GM23338 (cell line): ENCODE measurements around the gene ITPRID2. TPM values are rescaled to one million over a fixed set of nuclear protein-coding genes. Genes with fewer than 3 reads are reported as not detected.

Source experiments
- ATAC-seq: fragments of 200-7000 bp; cut with Tn5 transposase; 3 replicates; pipeline ENCODE4 v1.9.1; 2020
- DNase-seq: peaks from one replicate; pipeline ENCODE4 v3.0.0-alpha.2; 2015; ENCODE audit warnings: low spot score
- H2AFZ ChIP-seq: fragments of 200-600 bp; sonication (generic); 2 replicates; pipeline ENCODE4 v1.8.0; 2016; ENCODE audit warnings: antibody characterized with exemption, mild to moderate bottlenecking, moderate library complexity
- H3F3A ChIP-seq: fragments of 200-600 bp; sonication (generic); replicated peaks from 2 replicates; pipeline ENCODE4 v1.8.0; 2017; ENCODE audit warnings: antibody characterized with exemption, mixed run types, low read depth
- H3K27ac ChIP-seq: fragments of 200-600 bp; sonication (generic); 2 replicates; pipeline ENCODE4 v1.6.1; 2016; ENCODE audit warnings: low read depth
- H3K27me3 ChIP-seq: fragments of 200-600 bp; sonication (generic); 2 replicates; pipeline ENCODE4 v1.8.0; 2016; ENCODE audit warnings: mild to moderate bottlenecking, mixed run types, moderate library complexity; ENCODE audit not compliant: insufficient read depth
- H3K36me3 ChIP-seq: fragments of 200-600 bp; sonication (generic); 2 replicates; pipeline ENCODE4 v1.8.0; 2016; ENCODE audit warnings: mild to moderate bottlenecking; ENCODE audit not compliant: insufficient read depth
- H3K4me1 ChIP-seq: fragments of 200-600 bp; sonication (generic); 2 replicates; pipeline ENCODE4 v1.8.0; 2016; ENCODE audit warnings: mild to moderate bottlenecking, moderate library complexity; ENCODE audit not compliant: insufficient read depth
- H3K4me2 ChIP-seq: fragments of 200-600 bp; sonication (generic); 2 replicates; pipeline ENCODE4 v1.7.1; 2017; ENCODE audit warnings: mixed run types
- H3K4me3 ChIP-seq: fragments of 200-600 bp; sonication (generic); 2 replicates; pipeline ENCODE4 v1.6.1; 2016; ENCODE audit warnings: mixed run types
- H3K79me2 ChIP-seq: fragments of 200-600 bp; sonication (generic); replicated peaks from 2 replicates; pipeline ENCODE4 v1.8.0; 2017; ENCODE audit warnings: mild to moderate bottlenecking; ENCODE audit not compliant: insufficient read depth
- H3K9me2 ChIP-seq: fragments of 200-600 bp; sonication (generic); 2 replicates; pipeline ENCODE4 v1.8.0; 2017; ENCODE audit not compliant: insufficient read depth
- H4K20me1 ChIP-seq: fragments of 200-600 bp; sonication (generic); replicated peaks from 2 replicates; pipeline ENCODE4 v1.8.0; 2017; ENCODE audit warnings: mild to moderate bottlenecking; ENCODE audit not compliant: insufficient read depth
- H3K27ac Mint-ChIP-seq: 2 replicates; pipeline ENCODE4 v1.8.0; 2020; ENCODE audit warnings: inconsistent platforms, mild to moderate bottlenecking, moderate library complexity, mixed read lengths
- H3K27me3 Mint-ChIP-seq: 3 replicates; pipeline ENCODE4 v1.8.0; 2022; ENCODE audit warnings: low read depth, mild to moderate bottlenecking, moderate library complexity, mixed read lengths, inconsistent platforms; ENCODE audit not compliant: insufficient read depth, poor library complexity
- H3K36me3 Mint-ChIP-seq: 3 replicates; pipeline ENCODE4 v1.8.0; 2021; ENCODE audit warnings: low read depth, mild to moderate bottlenecking, inconsistent platforms, moderate library complexity, mixed read lengths
- H3K4me1 Mint-ChIP-seq: 3 replicates; pipeline ENCODE4 v1.8.0; 2020; ENCODE audit warnings: mild to moderate bottlenecking, inconsistent platforms, mixed read lengths
- H3K4me3 Mint-ChIP-seq: 3 replicates; pipeline ENCODE4 v1.8.0; 2021; ENCODE audit warnings: moderate library complexity, mild to moderate bottlenecking, inconsistent platforms, mixed read lengths
- H3K9me3 Mint-ChIP-seq: 3 replicates; pipeline ENCODE4 v1.8.0; 2020; ENCODE audit warnings: moderate library complexity, mild to moderate bottlenecking, inconsistent platforms, mixed read lengths
- CREB1 ChIP-seq: fragments of 250-450 bp; sonication (Bioruptor Pico); IDR thresholded peaks from 2 replicates; pipeline ENCODE4 v1.5.0; 2020; ENCODE audit warnings: low read depth, mild to moderate bottlenecking, moderate library complexity
- EZH2phosphoT487 ChIP-seq: fragments of 200-600 bp; sonication (generic); IDR thresholded peaks from one replicate; pipeline ENCODE4 v1.8.1; 2018; ENCODE audit warnings: antibody characterized with exemption; ENCODE audit not compliant: unreplicated experiment
- JUNB ChIP-seq: IDR thresholded peaks from one replicate; pipeline ENCODE4 v1.6.1; 2016; ENCODE audit warnings: antibody characterized with exemption; ENCODE audit not compliant: unreplicated experiment
- NANOG ChIP-seq: IDR thresholded peaks from 2 replicates; pipeline ENCODE4 v1.6.1; 2016; ENCODE audit warnings: antibody characterized with exemption, borderline replicate concordance
- ZNF114 ChIP-seq: fragments of 250-450 bp; sonication (Bioruptor Pico); IDR thresholded peaks from 2 replicates; pipeline ENCODE4 v1.5.0; 2020; ENCODE audit warnings: mild to moderate bottlenecking, moderate library complexity
- ZNF331 ChIP-seq: fragments of 250-450 bp; sonication (Bioruptor Pico); IDR thresholded peaks from 2 replicates; pipeline ENCODE4 v1.5.0; 2020; ENCODE audit warnings: low read depth, mild to moderate bottlenecking, moderate library complexity
- polyA plus RNA-seq: library from polyadenylated mRNA; unstranded; fragments of >200 nt; fragmentation: Nextera tagmentation; extraction: Ambion mirVana; gene quantifications from 2 replicates; pipeline ENCODE4 v1.2.1, GENCODE V29; 2016
- total RNA-seq: library from RNA; depleted of rRNA; stranded (reverse); fragments of >200 nt; shearing (Covaris generic); gene quantifications from 2 replicates; pipeline ENCODE4 v1.2.3, GENCODE V29; 2014
- TF ChIP-seq, protein P1 (sequence below): IDR thresholded peaks from one replicate; pipeline ENCODE4 v1.6.1; 2018; ENCODE audit warnings: antibody characterized with exemption; ENCODE audit not compliant: unreplicated experiment
- TF ChIP-seq, protein P2 (sequence below): fragments of 250-450 bp; sonication (Bioruptor Pico); IDR thresholded peaks from 2 replicates; pipeline ENCODE4 v1.5.0; 2020; ENCODE audit warnings: mild to moderate bottlenecking, moderate library complexity

Gene ITPRID2
- total and polyA plus RNA-seq, 2 experiments from 2014 or later, result 4.4 to 12.0 TPM

DNA sequence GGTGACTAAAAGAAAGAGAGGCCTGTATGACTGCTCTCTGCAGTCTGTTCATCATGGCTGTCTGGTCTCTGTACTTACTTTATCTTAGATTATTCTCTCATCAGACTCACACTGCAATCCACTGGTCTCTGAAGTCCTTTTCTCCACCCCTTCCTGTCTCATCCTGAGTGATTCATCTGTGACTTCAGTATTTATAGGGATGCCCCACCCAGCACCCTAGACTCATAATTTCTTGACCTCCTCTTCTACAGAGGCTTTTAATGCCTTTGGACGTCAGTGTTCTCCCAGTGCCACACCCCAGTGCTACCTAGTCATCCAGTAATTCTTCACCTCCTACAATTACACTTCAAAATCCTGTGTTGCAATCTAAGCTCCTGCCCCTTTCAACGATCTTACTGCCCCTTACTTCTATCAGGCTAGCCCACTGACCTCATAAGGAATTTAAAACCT, 14.9 kb upstream of the ITPRID2 start:
- Histone ChIP-seq H3K4me3 (no peak overlapping the region), H3F3A (no peaks in the 10 kb centered on the region), H3K4me1 (no peaks in the 10 kb centered on the region), H3K36me3 (no peaks in the 10 kb centered on the region), H3K9me2 (no peaks in the 10 kb centered on the region), H3K79me2 (no peaks in the 10 kb centered on the region), H3K27ac (no peak overlapping the region), H3K27me3 (no peaks in the 10 kb centered on the region), H4K20me1 (no peaks in the 10 kb centered on the region), H2AFZ (peak overlapping the region; percentile 47; the same call in 1 of the 2 replicates), H3K4me2 (no peak overlapping the region)
- ATAC-seq (no peak), DNase-seq (no peak)
- no peak overlapping the region for H3K27ac Mint-ChIP-seq
- TF ChIP-seq CREB1 (no peak), JUNB (no peak), NANOG (no peak), EZH2phosphoT487 (no peak), ZNF331 (CRISPR knock-in tag) (no peak), ZNF114 (CRISPR knock-in tag) (no peak)
- TF ChIP-seq, protein P1, sequence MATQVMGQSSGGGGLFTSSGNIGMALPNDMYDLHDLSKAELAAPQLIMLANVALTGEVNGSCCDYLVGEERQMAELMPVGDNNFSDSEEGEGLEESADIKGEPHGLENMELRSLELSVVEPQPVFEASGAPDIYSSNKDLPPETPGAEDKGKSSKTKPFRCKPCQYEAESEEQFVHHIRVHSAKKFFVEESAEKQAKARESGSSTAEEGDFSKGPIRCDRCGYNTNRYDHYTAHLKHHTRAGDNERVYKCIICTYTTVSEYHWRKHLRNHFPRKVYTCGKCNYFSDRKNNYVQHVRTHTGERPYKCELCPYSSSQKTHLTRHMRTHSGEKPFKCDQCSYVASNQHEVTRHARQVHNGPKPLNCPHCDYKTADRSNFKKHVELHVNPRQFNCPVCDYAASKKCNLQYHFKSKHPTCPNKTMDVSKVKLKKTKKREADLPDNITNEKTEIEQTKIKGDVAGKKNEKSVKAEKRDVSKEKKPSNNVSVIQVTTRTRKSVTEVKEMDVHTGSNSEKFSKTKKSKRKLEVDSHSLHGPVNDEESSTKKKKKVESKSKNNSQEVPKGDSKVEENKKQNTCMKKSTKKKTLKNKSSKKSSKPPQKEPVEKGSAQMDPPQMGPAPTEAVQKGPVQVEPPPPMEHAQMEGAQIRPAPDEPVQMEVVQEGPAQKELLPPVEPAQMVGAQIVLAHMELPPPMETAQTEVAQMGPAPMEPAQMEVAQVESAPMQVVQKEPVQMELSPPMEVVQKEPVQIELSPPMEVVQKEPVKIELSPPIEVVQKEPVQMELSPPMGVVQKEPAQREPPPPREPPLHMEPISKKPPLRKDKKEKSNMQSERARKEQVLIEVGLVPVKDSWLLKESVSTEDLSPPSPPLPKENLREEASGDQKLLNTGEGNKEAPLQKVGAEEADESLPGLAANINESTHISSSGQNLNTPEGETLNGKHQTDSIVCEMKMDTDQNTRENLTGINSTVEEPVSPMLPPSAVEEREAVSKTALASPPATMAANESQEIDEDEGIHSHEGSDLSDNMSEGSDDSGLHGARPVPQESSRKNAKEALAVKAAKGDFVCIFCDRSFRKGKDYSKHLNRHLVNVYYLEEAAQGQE, result no peak
- H3K27me3 Mint-ChIP-seq, result no peaks in the 10 kb centered on the region
- peaks cover 4% of the 10 kb centered on the region; the same call in 2 of the 3 replicates for H3K4me1 Mint-ChIP-seq
- H3K36me3 Mint-ChIP-seq, result no peaks in the 10 kb centered on the region
- H3K9me3 Mint-ChIP-seq, result no peaks in the 10 kb centered on the region
- no peak overlapping the region for H3K4me3 Mint-ChIP-seq

DNA sequence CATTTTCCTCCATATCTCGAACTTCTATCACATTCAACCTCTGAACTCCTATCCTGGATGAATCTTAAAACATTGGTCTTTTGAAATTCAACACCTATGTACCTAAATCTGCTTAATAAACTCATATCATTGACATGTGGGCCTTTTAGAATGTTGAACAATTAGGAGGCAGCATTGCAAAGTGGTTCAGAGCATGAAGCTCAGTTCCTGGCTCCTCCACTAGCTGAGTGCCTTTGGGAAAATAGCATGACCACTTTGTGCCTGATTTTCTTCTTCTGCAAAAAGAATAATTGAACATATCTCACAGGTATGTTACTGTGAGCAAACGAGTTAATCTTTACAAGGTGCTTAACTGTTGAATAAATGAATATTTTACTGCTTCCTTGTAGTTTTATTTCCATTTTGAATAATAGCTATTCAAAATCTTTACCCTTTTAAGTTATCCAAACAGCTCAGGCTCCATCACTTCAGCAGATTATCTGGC, 14.3 kb upstream of the ITPRID2 start:
- Mint-ChIP-seq H3K4me1 (peaks cover 4% of the 10 kb centered on the region; the same call in 2 of the 3 replicates), H3K4me3 (no peak overlapping the region), H3K9me3 (no peaks in the 10 kb centered on the region), H3K36me3 (no peaks in the 10 kb centered on the region), H3K27me3 (no peaks in the 10 kb centered on the region), H3K27ac (no peak overlapping the region)
- Histone ChIP-seq H3K4me2 (no peak overlapping the region), H3K27me3 (no peaks in the 10 kb centered on the region), H3K36me3 (no peaks in the 10 kb centered on the region), H3K4me3 (no peak overlapping the region), H3K9me2 (no peaks in the 10 kb centered on the region), H2AFZ (peak overlapping the region; percentile 47; the same call in 1 of the 2 replicates), H3K79me2 (no peaks in the 10 kb centered on the region), H4K20me1 (no peaks in the 10 kb centered on the region), H3F3A (no peaks in the 10 kb centered on the region), H3K4me1 (no peaks in the 10 kb centered on the region), H3K27ac (no peak overlapping the region)
- ATAC-seq, result no peak
- no peak for TF ChIP-seq NANOG
- TF ChIP-seq, protein P2, sequence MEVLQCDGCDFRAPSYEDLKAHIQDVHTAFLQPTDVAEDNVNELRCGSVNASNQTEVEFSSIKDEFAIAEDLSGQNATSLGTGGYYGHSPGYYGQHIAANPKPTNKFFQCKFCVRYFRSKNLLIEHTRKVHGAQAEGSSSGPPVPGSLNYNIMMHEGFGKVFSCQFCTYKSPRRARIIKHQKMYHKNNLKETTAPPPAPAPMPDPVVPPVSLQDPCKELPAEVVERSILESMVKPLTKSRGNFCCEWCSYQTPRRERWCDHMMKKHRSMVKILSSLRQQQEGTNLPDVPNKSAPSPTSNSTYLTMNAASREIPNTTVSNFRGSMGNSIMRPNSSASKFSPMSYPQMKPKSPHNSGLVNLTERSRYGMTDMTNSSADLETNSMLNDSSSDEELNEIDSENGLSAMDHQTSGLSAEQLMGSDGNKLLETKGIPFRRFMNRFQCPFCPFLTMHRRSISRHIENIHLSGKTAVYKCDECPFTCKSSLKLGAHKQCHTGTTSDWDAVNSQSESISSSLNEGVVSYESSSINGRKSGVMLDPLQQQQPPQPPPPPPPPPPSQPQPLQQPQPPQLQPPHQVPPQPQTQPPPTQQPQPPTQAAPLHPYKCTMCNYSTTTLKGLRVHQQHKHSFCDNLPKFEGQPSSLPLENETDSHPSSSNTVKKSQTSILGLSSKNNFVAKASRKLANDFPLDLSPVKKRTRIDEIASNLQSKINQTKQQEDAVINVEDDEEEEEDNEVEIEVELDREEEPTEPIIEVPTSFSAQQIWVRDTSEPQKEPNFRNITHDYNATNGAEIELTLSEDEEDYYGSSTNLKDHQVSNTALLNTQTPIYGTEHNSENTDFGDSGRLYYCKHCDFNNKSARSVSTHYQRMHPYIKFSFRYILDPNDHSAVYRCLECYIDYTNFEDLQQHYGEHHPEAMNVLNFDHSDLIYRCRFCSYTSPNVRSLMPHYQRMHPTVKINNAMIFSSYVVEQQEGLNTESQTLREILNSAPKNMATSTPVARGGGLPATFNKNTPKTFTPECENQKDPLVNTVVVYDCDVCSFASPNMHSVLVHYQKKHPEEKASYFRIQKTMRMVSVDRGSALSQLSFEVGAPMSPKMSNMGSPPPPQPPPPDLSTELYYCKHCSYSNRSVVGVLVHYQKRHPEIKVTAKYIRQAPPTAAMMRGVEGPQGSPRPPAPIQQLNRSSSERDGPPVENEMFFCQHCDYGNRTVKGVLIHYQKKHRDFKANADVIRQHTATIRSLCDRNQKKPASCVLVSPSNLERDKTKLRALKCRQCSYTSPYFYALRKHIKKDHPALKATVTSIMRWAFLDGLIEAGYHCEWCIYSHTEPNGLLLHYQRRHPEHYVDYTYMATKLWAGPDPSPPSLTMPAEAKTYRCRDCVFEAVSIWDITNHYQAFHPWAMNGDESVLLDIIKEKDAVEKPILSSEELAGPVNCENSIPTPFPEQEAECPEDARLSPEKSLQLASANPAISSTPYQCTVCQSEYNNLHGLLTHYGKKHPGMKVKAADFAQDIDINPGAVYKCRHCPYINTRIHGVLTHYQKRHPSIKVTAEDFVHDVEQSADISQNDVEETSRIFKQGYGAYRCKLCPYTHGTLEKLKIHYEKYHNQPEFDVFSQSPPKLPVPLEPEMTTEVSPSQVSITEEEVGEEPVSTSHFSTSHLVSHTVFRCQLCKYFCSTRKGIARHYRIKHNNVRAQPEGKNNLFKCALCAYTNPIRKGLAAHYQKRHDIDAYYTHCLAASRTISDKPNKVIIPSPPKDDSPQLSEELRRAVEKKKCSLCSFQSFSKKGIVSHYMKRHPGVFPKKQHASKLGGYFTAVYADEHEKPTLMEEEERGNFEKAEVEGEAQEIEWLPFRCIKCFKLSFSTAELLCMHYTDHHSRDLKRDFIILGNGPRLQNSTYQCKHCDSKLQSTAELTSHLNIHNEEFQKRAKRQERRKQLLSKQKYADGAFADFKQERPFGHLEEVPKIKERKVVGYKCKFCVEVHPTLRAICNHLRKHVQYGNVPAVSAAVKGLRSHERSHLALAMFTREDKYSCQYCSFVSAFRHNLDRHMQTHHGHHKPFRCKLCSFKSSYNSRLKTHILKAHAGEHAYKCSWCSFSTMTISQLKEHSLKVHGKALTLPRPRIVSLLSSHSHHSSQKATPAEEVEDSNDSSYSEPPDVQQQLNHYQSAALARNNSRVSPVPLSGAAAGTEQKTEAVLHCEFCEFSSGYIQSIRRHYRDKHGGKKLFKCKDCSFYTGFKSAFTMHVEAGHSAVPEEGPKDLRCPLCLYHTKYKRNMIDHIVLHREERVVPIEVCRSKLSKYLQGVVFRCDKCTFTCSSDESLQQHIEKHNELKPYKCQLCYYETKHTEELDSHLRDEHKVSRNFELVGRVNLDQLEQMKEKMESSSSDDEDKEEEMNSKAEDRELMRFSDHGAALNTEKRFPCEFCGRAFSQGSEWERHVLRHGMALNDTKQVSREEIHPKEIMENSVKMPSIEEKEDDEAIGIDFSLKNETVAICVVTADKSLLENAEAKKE (CRISPR knock-in tag), result no peak
- TF ChIP-seq ZNF331 (CRISPR knock-in tag), result no peak
- TF ChIP-seq EZH2phosphoT487, result no peak
- no peak for TF ChIP-seq CREB1
- no peak for DNase-seq
